ENCODE measurements around the gene MPDU1.
A peak's percentile ranks its signal among the peaks of the same experiment; 100 is the strongest.

Gene MPDU1

GRCh38 chr17:7560172-7561027, 23.3 kb upstream of the MPDU1 start:
- DNase-seq = peak; percentile 68

DNA sequence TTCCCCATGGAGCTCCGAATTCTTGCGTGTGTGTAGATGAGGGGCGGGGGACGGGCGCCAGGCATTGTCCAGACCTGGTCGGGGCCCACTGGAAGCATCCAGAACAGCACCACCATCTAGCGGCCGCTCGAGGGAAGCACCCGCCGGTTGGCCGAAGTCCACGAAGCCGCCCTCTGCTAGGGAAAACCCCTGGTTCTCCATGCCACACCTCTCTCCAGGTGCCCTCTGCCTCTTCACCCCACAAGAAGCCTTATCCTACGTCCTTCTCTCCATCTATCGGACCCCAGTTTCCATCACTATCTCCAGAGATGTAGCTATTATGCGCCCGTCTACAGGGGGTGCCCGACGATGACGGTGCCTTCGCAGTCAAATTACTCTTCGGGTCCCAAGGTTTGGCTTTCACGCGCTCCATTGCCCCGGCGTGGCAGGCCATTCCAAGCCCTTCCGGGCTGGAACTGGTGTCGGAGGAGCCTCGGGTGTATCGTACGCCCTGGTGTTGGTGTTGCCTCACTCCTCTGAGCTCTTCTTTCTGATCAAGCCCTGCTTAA, 22.6 kb upstream of the MPDU1 start:
- DNase-seq = peak; percentile 89

GRCh38 chr17:7561589-7562207, 22.0 kb upstream of the MPDU1 start, which contains the start of gene SENP3:
TSS of gene SENP3 (plus strand) at chr17:7561919. CDS start at chr17:7563077, 1,158 bp downstream.
- DNase-seq = peak; percentile 97

DNA sequence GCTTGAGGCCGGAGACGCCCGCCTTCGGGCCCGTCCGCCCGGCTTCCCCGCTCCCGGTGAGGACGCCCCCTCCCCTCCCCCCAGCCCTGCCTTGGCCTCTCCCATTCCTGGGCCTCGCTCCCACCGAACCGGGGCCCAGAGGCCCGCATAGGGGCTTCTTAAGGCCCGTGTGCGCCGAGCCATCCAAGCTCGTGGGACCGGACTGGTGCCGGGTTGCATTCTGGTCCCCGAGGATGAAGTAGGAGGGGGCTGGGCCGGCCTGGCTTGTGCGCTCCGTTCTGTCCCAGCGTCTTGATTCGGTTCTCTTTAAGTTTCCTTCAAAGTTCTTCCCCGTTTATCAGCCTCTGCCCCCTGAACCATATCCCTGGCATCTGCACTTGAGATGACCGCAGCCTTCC, 21.4 kb upstream of the MPDU1 start:
- no peak for DNase-seq

DNA sequence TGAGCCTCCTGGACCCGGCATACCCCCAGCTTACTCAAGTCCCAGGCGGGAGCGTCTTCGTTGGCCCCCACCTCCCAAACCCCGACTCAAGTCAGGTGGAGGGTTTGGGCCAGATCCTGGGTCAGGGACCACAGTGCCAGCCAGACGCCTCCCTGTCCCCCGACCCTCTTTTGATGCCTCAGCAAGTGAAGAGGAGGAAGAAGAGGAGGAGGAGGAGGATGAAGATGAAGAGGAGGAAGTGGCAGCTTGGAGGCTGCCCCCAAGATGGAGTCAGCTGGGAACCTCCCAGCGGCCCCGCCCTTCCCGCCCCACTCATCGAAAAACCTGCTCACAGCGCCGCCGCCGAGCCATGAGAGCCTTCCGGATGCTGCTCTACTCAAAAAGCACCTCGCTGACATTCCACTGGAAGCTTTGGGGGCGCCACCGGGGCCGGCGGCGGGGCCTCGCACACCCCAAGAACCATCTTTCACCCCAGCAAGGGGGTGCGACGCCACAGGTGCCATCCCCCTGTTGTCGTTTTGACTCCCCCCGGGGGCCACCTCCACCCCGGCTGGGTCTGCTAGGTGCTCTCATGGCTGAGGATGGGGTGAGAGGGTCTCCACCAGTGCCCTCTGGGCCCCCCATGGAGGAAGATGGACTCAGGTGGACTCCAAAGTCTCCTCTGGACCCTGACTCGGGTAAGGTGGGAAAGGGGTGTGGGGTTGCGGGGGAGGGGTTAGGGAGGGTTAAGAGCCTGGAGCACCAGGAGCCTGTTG, 20.4 kb upstream of the MPDU1 start:
- DNase-seq = no peak

DNA sequence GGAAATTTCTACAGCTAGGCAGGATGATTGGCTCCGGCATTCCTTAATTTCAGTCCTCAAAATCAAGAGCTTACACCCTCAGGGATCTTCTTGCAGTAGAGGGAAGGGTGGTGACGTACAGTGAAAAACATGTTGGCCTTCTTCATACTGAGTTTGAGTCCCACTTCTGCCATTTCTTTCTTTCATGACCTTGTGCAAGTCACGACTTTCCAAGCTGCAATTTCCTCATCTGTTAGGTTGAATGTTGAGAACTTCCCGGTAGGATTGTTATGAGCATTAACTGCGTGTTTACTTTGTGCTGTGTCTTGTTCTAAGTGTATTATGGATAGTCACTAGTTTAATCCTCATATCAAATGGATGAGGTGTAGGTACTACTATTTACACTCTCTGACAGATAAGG, 14.1 kb upstream of the MPDU1 start:
- no peak for DNase-seq

DNA sequence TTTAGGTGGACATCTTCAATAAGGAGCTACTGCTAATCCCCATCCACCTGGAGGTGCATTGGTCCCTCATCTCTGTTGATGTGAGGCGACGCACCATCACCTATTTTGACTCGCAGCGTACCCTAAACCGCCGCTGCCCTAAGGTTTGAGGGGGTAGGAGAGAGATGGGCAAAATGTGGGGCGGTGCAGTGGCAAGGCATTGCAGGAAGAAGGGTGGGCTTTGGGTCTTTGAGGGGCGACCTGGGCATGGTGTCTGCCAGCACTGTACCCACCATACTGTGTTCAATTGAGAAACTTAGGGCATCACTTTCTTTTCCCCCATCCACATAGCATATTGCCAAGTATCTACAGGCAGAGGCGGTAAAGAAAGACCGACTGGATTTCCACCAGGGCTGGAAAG, 13.3 kb upstream of the MPDU1 start:
- DNase-seq = no peak

- no peak for DNase-seq
These were observed 11.4 kb upstream of the MPDU1 start for GRCh38 chr17:7572338-7572587.

- DNase-seq = peak; percentile 100
These were observed 10.9 kb upstream of the MPDU1 start for GRCh38 chr17:7572588-7573323.

- DNase-seq = peak; percentile 97
These were observed 10.2 kb upstream of the MPDU1 start for GRCh38 chr17:7573324-7574080.

DNA sequence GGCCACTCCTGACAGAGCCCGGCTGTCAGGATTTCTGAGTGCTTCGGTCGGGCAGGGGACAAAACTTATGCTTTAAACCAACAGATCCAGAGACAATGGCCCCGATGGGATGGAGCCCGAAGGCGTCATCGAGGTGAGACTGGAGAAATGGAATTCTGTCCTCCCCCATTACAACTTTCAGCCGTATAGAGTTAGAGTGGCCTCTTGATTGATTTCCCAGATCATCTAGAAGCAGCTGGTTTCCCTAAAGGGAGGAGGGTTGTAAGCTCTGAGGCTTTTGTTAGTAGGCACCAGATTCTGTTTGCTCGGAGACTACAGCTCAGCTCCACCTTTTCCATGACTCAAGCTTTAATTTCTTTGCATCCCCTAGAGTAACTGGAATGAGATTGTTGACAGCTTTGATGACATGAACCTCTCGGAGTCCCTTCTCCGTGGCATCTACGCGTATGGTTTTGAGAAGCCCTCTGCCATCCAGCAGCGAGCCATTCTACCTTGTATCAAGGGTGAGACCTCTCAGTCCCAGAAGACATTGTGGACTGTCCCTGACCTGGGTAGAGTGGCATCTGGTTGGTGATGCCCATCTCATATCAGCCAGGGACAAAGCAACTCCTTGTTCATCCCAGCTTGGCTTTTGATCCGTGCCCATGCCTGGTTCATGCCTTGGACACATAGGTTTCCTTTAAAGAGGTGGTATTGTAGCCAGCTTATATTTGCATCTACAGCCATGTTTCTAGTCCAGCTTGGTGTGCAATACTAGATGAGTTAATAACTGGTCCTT, 9.3 kb upstream of the MPDU1 start:
- no peak for DNase-seq

- no peak for DNase-seq
These were observed 8.2 kb upstream of the MPDU1 start for GRCh38 chr17:7575481-7575883.

DNA sequence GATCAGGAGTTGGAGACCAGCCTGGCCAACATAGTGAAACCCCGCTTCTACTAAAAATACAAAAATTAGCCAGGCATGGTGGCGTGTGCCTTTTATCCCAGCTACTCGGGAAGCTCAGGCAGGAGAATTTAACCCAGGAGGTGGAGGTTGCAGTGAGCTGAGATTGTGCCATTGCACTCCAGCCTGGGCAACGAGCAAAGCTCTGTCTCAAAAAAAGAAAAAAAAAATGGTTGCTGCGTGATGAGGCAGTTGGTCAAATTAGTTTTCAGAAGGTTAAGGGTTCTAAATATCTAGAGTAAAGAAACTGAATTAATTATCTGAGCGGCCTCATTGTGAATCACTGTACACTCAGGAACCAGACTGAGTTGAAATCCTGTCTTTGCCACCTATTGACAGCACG, 7.7 kb upstream of the MPDU1 start:
- DNase-seq = no peak

DNA sequence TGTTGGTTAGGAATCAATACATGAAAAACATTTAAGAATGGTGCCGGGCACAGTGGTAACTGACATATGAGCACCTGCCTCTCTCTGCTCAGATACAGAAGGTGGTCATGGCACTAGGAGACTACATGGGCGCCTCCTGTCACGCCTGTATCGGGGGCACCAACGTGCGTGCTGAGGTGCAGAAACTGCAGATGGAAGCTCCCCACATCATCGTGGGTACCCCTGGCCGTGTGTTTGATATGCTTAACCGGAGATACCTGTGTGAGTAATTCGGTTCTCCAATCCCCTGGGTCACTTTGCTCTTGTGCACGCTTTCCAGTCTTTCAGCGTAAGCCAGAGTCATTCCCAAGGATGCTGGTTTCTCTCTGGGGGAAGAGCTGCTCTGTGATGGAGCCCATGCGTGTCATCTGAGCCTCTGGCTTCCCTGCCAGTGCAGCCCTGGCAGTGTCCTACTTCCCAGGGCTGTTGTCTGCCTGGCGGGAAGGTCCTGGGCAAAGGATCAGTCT, 7.2 kb upstream of the MPDU1 start:
- no peak for DNase-seq

DNA sequence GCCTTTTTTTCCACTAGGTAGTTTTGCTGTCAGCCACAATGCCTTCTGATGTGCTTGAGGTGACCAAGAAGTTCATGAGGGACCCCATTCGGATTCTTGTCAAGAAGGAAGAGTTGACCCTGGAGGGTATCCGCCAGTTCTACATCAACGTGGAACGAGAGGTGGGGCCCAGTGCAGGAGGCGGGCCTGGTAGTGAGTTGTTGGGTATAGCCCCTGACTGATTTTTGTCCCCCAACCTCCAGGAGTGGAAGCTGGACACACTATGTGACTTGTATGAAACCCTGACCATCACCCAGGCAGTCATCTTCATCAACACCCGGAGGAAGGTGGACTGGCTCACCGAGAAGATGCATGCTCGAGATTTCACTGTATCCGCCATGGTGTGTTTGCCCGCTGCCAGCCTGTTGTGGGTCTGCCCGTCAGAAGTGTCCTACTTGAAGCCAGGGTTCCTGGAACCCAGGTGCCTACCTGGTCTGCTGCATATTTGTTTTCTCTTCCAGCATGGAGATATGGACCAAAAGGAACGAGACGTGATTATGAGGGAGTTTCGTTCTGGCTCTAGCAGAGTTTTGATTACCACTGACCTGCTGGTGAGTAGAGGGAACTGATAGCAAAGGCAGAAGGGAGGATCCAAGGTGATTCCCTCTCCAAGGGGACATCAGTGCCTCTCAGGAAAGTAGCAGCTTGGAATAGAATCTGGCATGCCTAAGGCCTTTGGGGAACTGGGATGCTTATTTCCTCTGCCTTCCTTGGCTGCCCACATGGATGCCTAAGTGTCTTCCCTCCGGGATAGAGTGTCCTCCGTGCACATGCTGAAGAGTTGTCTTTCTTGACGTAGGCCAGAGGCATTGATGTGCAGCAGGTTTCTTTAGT, 6.1 kb upstream of the MPDU1 start:
- DNase-seq = no peak

DNA sequence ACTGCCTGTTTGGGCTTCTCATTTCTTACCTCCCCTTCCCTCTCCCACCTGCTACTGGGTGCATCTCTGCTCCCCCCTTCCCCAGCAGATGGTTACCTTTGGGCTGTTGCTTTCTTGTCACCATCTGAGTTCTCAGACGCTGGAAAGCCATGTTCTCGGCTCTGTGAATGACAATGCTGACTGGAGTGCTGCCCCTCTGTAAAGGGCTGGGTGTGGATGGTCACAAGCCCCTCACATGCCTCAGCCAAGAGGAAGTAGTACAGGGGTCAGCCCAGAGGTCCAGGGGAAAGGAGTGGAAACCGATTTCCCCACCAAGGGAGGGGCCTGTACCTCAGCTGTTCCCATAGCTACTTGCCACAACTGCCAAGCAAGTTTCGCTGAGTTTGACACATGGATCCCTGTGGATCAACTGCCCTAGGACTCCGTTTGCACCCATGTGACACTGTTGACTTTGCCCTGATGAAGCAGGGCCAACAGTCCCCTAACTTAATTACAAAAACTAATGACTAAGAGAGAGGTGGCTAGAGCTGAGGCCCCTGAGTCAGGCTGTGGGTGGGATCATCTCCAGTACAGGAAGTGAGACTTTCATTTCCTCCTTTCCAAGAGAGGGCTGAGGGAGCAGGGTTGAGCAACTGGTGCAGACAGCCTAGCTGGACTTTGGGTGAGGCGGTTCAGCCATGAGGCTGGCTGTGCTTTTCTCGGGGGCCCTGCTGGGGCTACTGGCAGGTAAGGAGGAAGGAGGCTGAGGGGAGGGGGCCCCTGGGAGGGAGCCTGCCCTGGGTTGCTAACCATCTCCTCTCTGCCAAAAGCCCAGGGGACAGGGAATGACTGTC, 4.4 kb upstream of the MPDU1 start, which contains the start of gene CD68:
TSS of gene CD68 (plus strand) at position 638 of the 833 bp plus-strand sequence. CDS start at position 678, 40 bp downstream.
- peak; percentile 98 for DNase-seq

GRCh38 chr17:7579834-7580603, 3.6 kb upstream of the MPDU1 start:
- peak; percentile 61 for DNase-seq
